ENCODE measurements around the gene EBI3. TPM values are rescaled to one million over a fixed set of nuclear protein-coding genes. Genes with fewer than 3 reads are reported as not detected.
A peak's percentile ranks its signal among the peaks of the same experiment; 100 is the strongest.
"Not testable (repeated sequence)": the region's sequence is repeated elsewhere in the genome, so short reads cannot be mapped to it uniquely, and the experiment has no call there.

Gene EBI3
- total RNA-seq, 2 experiments from 2014 or later: 7.8 to 11.8 TPM

- H3K36me3 Mint-ChIP-seq (ENCODE audit: low read depth); DNase-seq; H3K27ac Mint-ChIP-seq; H3K4me3 Mint-ChIP-seq; H3K4me1 Mint-ChIP-seq (ENCODE audit: low read depth); H3K27me3 Mint-ChIP-seq (ENCODE audit: low read depth); intact Hi-C loops (cut with micrococcal nuclease); H3K9me3 Mint-ChIP-seq: not testable (repeated sequence)
- CTCF ChIA-PET: interaction anchor here (1.1 to 1.3 kb wide), 2 partner anchors 17 to 25 kb away, joined by 3 to 7 read pairs; partner anchors contain the start of gene YJU2
These were observed 914 bp downstream of the EBI3 start for GRCh38 chr19:4230237-4230636.

- intact Hi-C loops (cut with micrococcal nuclease); H3K9me3 Mint-ChIP-seq; H3K4me3 Mint-ChIP-seq; H3K4me1 Mint-ChIP-seq (ENCODE audit: low read depth); H3K36me3 Mint-ChIP-seq (ENCODE audit: low read depth); DNase-seq; H3K27me3 Mint-ChIP-seq (ENCODE audit: low read depth): not testable (repeated sequence)
- CTCF ChIA-PET: interaction anchor here (0.6 to 1.4 kb wide), 5 partner anchors 9 to 112 kb away, joined by 3 to 7 read pairs (median 3); partner anchors contain the start of genes MPND and YJU2
- H3K27ac Mint-ChIP-seq: peak overlapping the region; percentile 48
These were observed 2.2 kb downstream of the EBI3 start for GRCh38 chr19:4231521-4231920.

- H3K36me3 Mint-ChIP-seq (ENCODE audit: low read depth); H3K27ac Mint-ChIP-seq; H3K9me3 Mint-ChIP-seq; H3K4me3 Mint-ChIP-seq; H3K27me3 Mint-ChIP-seq (ENCODE audit: low read depth); DNase-seq; intact Hi-C loops (cut with micrococcal nuclease); H3K4me1 Mint-ChIP-seq (ENCODE audit: low read depth): not testable (repeated sequence)
- CTCF ChIA-PET: interaction anchor here (0.5 to 1.4 kb wide), 5 partner anchors 8 to 555 kb away, joined by 3 to 5 read pairs (median 3); partner anchors contain the start of gene MPND
These were observed 2.8 kb downstream of the EBI3 start for GRCh38 chr19:4232139-4232538.

- no peak overlapping the region for H3K27ac Mint-ChIP-seq
- H3K27me3 Mint-ChIP-seq (ENCODE audit: low read depth): peaks cover 6% of the 10 kb centered on the region
- no peaks in the 10 kb centered on the region for H3K36me3 Mint-ChIP-seq (ENCODE audit: low read depth)
- CTCF ChIA-PET: interaction anchor here (0.5 to 1.4 kb wide), 8 partner anchors 9 to 556 kb away, joined by 3 to 4 read pairs (median 3); partner anchors contain the start of gene MPND
- H3K4me3 Mint-ChIP-seq: no peak overlapping the region
- intact Hi-C loops (cut with micrococcal nuclease): no loop called here
- peaks cover 3% of the 10 kb centered on the region for H3K4me1 Mint-ChIP-seq (ENCODE audit: low read depth)
- no peaks in the 10 kb centered on the region for H3K9me3 Mint-ChIP-seq
- DNase-seq: no peak
These were observed 3.4 kb downstream of the EBI3 start for GRCh38 chr19:4232614-4233281.

GRCh38 chr19:4233282-4233853, 4.0 kb downstream of the EBI3 start:
- intact Hi-C loops (cut with micrococcal nuclease): no loop called here
- H3K9me3 Mint-ChIP-seq: no peaks in the 10 kb centered on the region
- peak overlapping the region; percentile 53 for H3K27ac Mint-ChIP-seq

GRCh38 chr19:4234142-4234861, 5.0 kb downstream of the EBI3 start:
- H3K27me3 Mint-ChIP-seq (ENCODE audit: low read depth): peaks cover 6% of the 10 kb centered on the region
- intact Hi-C loops (cut with micrococcal nuclease): no loop called here
- no peak for DNase-seq
- H3K4me1 Mint-ChIP-seq (ENCODE audit: low read depth): peaks cover 3% of the 10 kb centered on the region
- no peak overlapping the region for H3K4me3 Mint-ChIP-seq
- CTCF ChIA-PET: interaction anchor here (0.8 to 1.1 kb wide), 4 partner anchors 10 to 94 kb away, joined by 4 to 5 read pairs (median 5); partner anchors contain the start of gene YJU2
- H3K36me3 Mint-ChIP-seq (ENCODE audit: low read depth): no peaks in the 10 kb centered on the region
- no peak overlapping the region for H3K27ac Mint-ChIP-seq
- no peaks in the 10 kb centered on the region for H3K9me3 Mint-ChIP-seq

More at GRCh38 chr19:4233282-4233853, 4.0 kb downstream of the EBI3 start:
- Mint-ChIP-seq H3K4me1 (ENCODE audit: low read depth) (peaks cover 3% of the 10 kb centered on the region), H3K36me3 (ENCODE audit: low read depth) (no peaks in the 10 kb centered on the region), H3K4me3 (no peak overlapping the region), H3K27me3 (ENCODE audit: low read depth) (peaks cover 6% of the 10 kb centered on the region)
- CTCF ChIA-PET: interaction anchor here (0.6 to 1.1 kb wide), 6 partner anchors 8 to 237 kb away, joined by 3 to 5 read pairs (median 4); no protein-coding TSS in a partner anchor
- peak; percentile 89 for DNase-seq

- CTCF ChIA-PET: interaction anchor here (0.8 to 1.1 kb wide), 3 partner anchors 12 to 94 kb away, joined by 4 to 5 read pairs (median 5); partner anchors contain the start of gene YJU2
These were observed 5.5 kb downstream of the EBI3 start for GRCh38 chr19:4234862-4235201.

GRCh38 chr19:4237510-4237909, 8.2 kb downstream of the EBI3 start:
- intact Hi-C loops (cut with micrococcal nuclease); DNase-seq; H3K27me3 Mint-ChIP-seq (ENCODE audit: low read depth); H3K4me1 Mint-ChIP-seq (ENCODE audit: low read depth); H3K4me3 Mint-ChIP-seq; H3K36me3 Mint-ChIP-seq (ENCODE audit: low read depth); H3K9me3 Mint-ChIP-seq; H3K27ac Mint-ChIP-seq: not testable (repeated sequence)
- CTCF ChIA-PET: interaction anchor here (1.2 kb wide), 1 partner anchor 115 kb away, joined by 3 read pairs; no protein-coding TSS in a partner anchor

More at GRCh38 chr19:4234862-4235201, 5.5 kb downstream of the EBI3 start:
- H3K36me3 Mint-ChIP-seq (ENCODE audit: low read depth): no peaks in the 10 kb centered on the region
- H3K27ac Mint-ChIP-seq: no peak overlapping the region
- intact Hi-C loops (cut with micrococcal nuclease): no loop called here
- peaks cover 2% of the 10 kb centered on the region for H3K4me1 Mint-ChIP-seq (ENCODE audit: low read depth)
- H3K4me3 Mint-ChIP-seq: no peak overlapping the region
- H3K9me3 Mint-ChIP-seq: no peaks in the 10 kb centered on the region
- peaks cover 6% of the 10 kb centered on the region for H3K27me3 Mint-ChIP-seq (ENCODE audit: low read depth)
- no peak for DNase-seq

GRCh38 chr19:4238831-4239230, 9.5 kb downstream of the EBI3 start:
- H3K27ac Mint-ChIP-seq: no peak overlapping the region
- H3K9me3 Mint-ChIP-seq: peaks cover 8% of the 10 kb centered on the region
- intact Hi-C loops (cut with micrococcal nuclease): no loop called here
- CTCF ChIA-PET: no interaction called here
- no peaks in the 10 kb centered on the region for H3K4me1 Mint-ChIP-seq (ENCODE audit: low read depth)
- H3K4me3 Mint-ChIP-seq: no peak overlapping the region
- H3K36me3 Mint-ChIP-seq (ENCODE audit: low read depth): no peaks in the 10 kb centered on the region
- no peaks in the 10 kb centered on the region for H3K27me3 Mint-ChIP-seq (ENCODE audit: low read depth)
- DNase-seq: no peak

- H3K36me3 Mint-ChIP-seq (ENCODE audit: low read depth): no peaks in the 10 kb centered on the region
These were observed 12.6 kb downstream of the EBI3 start for GRCh38 chr19:4241824-4242430.

GRCh38 chr19:4245938-4246337, 16.6 kb downstream of the EBI3 start:
- intact Hi-C loops (cut with micrococcal nuclease): loop anchor here (2.0 to 5.0 kb wide), 2 partner anchors 211 to 259 kb away; partner anchors contain the start of genes EEF2 and UBXN6
- peaks cover 22% of the 10 kb centered on the region for H3K36me3 Mint-ChIP-seq (ENCODE audit: low read depth)
- CTCF ChIA-PET: interaction anchor here (1.8 kb wide), 1 partner anchor 11 kb away, joined by 7 read pairs; no protein-coding TSS in a partner anchor
- peak overlapping the region; percentile 15 for H3K4me3 Mint-ChIP-seq
- H3K9me3 Mint-ChIP-seq; DNase-seq; H3K27me3 Mint-ChIP-seq (ENCODE audit: low read depth): not testable (repeated sequence)
- H3K27ac Mint-ChIP-seq: peak overlapping the region; percentile 95
- peaks cover 22% of the 10 kb centered on the region for H3K4me1 Mint-ChIP-seq (ENCODE audit: low read depth)

More at GRCh38 chr19:4241824-4242430, 12.6 kb downstream of the EBI3 start:
- CTCF ChIA-PET: interaction anchor here (1.2 to 1.3 kb wide), 3 partner anchors 9 to 25 kb away, joined by 3 to 4 read pairs (median 4); no protein-coding TSS in a partner anchor
- intact Hi-C loops (cut with micrococcal nuclease): no loop called here
- Mint-ChIP-seq H3K27ac (no peak overlapping the region), H3K27me3 (ENCODE audit: low read depth) (no peaks in the 10 kb centered on the region), H3K4me3 (no peak overlapping the region), H3K9me3 (peaks cover 8% of the 10 kb centered on the region), H3K4me1 (ENCODE audit: low read depth) (peaks cover 5% of the 10 kb centered on the region)
- no peak for DNase-seq

Measured in activated naive CD4-positive, alpha-beta T cell treated with anti-CD3 and anti-CD28 coated beads for 36 hours (primary cell).